Memory B cell (primary cell): ENCODE measurements around the gene MAP2K6.
A peak's percentile ranks its signal among the peaks of the same experiment; 100 is the strongest.

Source experiments
- ATAC-seq: fragments of 150-1000 bp; cut with Tn5 transposase; 2 replicates; pipeline ENCODE4 v1.10.0; 2021; ENCODE audit warnings: low read depth, mild to moderate bottlenecking, moderate library complexity
- DNase-seq, 2 donors: peaks; one replicate each; pipeline ENCODE4 v3.0.0; 2022; ENCODE audit warnings: low spot score in 2 of 2
- H3K27ac Mint-ChIP-seq: one replicate; pipeline ENCODE4 v1.8.0; 2022; ENCODE audit warnings: mild to moderate bottlenecking, moderate library complexity, mixed read lengths
- H3K27me3 Mint-ChIP-seq: one replicate; pipeline ENCODE4 v1.8.0; 2022; ENCODE audit warnings: mixed read lengths
- H3K36me3 Mint-ChIP-seq: one replicate; pipeline ENCODE4 v1.8.0; 2022; ENCODE audit warnings: mild to moderate bottlenecking, mixed read lengths
- H3K4me1 Mint-ChIP-seq: one replicate; pipeline ENCODE4 v1.8.0; 2022; ENCODE audit warnings: mixed read lengths
- H3K4me3 Mint-ChIP-seq: one replicate; pipeline ENCODE4 v1.8.0; 2022; ENCODE audit warnings: mild to moderate bottlenecking, moderate library complexity, mixed read lengths
- H3K9me3 Mint-ChIP-seq: one replicate; pipeline ENCODE4 v1.8.0; 2022; ENCODE audit warnings: mixed read lengths

The MAP2K6 gene

DNA sequence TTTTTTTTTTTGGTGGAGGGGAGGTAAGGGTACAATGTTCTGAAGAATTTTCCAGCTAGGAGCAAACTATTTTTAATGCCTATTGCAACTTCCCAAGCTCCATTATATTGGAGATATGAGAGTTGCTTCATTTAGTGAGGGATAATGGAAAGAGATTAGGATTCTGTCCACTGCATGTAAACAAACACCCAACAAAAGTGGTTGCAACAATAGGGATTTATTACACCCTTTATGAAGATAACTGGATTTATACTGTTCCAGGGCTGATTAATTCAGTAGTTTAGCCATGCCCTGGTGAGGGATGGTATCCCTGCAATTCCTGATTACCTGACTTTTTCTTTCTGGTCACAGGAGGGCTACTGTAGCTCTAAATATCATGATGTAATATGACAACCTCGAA is 40.5 kb downstream of the MAP2K6 start:
- peaks cover 34% of the 10 kb centered on the region for H3K4me1 Mint-ChIP-seq

GRCh38 chr17:69457603-69458002 is 43.1 kb downstream of the MAP2K6 start:
- no peak overlapping the region for H3K27ac Mint-ChIP-seq
- H3K4me1 Mint-ChIP-seq = peaks cover 16% of the 10 kb centered on the region

More for the DNA sequence above, 40.5 kb downstream of the MAP2K6 start:
- Mint-ChIP-seq H3K4me3 (no peak overlapping the region), H3K27me3 (no peaks in the 10 kb centered on the region), H3K27ac (no peak overlapping the region), H3K9me3 (no peaks in the 10 kb centered on the region), H3K36me3 (peaks cover 5% of the 10 kb centered on the region)
- no peak for DNase-seq
- ATAC-seq = no peak

DNA sequence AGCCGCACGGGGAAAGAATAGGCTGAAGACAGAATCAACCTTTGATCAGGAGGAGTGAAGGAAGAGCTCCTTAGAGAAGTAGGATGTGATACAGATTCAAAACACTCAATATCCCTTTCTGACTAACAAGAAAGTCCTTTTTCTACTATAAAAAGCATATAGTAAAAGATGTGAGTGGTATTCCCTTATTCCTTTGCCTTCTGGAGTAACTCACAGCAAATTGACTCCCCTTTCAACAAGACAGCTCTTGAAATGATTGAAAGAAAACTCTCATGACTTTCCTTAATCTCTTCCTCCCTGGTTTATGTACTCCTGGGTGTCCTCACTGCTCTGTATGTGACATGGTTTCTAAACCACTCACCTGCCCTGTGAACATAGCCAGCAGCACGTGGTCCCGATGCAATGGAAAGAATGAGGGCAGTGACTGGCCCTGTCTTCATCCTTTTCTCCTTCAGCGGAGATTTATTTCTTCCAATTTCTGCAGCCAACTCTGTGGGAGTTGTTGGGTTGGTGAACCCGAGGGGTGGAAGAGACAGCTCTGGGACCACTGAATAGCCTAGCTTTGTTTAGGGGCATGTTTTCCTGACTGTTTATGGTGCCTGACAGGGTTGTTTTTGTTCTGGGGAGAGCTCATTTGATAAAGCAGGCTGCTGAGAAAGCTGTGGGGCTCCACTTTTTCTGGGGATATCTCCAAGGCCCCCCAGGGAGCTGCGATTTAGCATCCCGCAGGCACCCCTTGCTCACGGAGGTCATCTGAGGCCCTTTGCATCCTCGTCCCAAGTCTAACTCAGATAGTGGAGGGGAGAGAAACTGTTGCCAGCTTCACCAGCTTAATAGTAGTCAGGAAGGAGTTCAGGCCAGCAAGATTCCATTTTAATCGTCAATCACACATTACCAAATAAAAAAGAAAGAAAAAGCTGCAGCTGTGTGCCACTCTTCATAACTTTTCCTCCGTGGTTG is 46.7 kb downstream of the MAP2K6 start:
- Mint-ChIP-seq H3K4me1 (peaks cover 14% of the 10 kb centered on the region), H3K36me3 (peaks cover 4% of the 10 kb centered on the region), H3K27me3 (no peaks in the 10 kb centered on the region), H3K9me3 (no peaks in the 10 kb centered on the region), H3K27ac (no peak overlapping the region), H3K4me3 (no peak overlapping the region)
- DNase-seq (no peak), ATAC-seq (no peak)

More at GRCh38 chr17:69457603-69458002, 43.1 kb downstream of the MAP2K6 start:
- no peak for DNase-seq
- Mint-ChIP-seq H3K36me3 (peaks cover 5% of the 10 kb centered on the region), H3K9me3 (no peaks in the 10 kb centered on the region), H3K4me3 (no peak overlapping the region), H3K27me3 (no peaks in the 10 kb centered on the region)
- ATAC-seq = no peak

DNA sequence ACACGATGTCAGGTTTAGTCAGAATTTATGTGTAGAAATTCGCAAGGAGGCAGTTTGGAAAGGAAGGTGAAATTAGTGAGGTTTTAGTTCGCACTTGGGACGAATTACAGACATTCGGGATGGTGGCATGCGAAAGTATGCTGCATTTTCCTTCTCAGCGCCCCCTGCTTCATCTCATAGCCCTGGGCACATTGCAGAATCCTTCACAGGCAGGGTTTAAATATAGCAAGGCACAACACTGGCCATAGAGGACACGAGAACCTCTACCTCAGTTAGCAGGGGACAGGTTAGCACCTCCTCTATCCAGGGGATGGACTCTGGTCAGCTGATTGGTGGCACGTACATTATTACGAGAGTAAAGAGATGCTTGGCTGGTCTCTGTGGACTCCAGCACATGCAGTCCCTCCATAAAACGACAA is 47.5 kb downstream of the MAP2K6 start:
- H3K36me3 Mint-ChIP-seq = peaks cover 6% of the 10 kb centered on the region
- no peak for DNase-seq
- H3K27me3 Mint-ChIP-seq = no peaks in the 10 kb centered on the region
- no peak overlapping the region for H3K27ac Mint-ChIP-seq
- H3K4me1 Mint-ChIP-seq = peaks cover 9% of the 10 kb centered on the region
- no peaks in the 10 kb centered on the region for H3K9me3 Mint-ChIP-seq
- no peak for ATAC-seq
- no peak overlapping the region for H3K4me3 Mint-ChIP-seq

DNA sequence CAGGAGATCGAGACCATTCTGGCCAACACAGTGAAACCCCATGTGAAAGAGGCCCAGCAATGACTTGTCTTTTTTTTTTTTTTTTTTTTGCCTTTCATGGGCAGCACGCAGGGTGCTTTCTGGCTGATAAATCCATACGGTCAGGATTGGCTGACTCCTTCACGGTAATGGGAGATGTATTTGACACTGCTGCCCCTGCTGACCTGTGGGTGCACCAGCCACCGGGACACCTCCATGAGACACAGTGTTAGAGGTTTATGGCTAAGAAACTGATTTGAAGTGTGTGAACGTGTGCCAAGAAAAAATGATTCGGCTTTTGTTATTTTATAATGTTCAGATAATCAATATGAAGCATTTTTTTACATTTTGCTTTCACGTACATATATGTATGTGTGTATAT is 48.4 kb downstream of the MAP2K6 start:
- ATAC-seq (no peak), DNase-seq (no peak)
- peaks cover 7% of the 10 kb centered on the region for H3K36me3 Mint-ChIP-seq
- no peaks in the 10 kb centered on the region for H3K9me3 Mint-ChIP-seq
- no peak overlapping the region for H3K27ac Mint-ChIP-seq
- H3K27me3 Mint-ChIP-seq = no peaks in the 10 kb centered on the region
- H3K4me3 Mint-ChIP-seq = no peak overlapping the region
- peaks cover 12% of the 10 kb centered on the region for H3K4me1 Mint-ChIP-seq

- no peaks in the 10 kb centered on the region for H3K9me3 Mint-ChIP-seq
- no peak for DNase-seq
- H3K36me3 Mint-ChIP-seq = peaks cover 19% of the 10 kb centered on the region
- no peaks in the 10 kb centered on the region for H3K27me3 Mint-ChIP-seq
- peaks cover 9% of the 10 kb centered on the region for H3K4me1 Mint-ChIP-seq
- ATAC-seq = no peak
- no peak overlapping the region for H3K27ac Mint-ChIP-seq
- no peak overlapping the region for H3K4me3 Mint-ChIP-seq
Measured at GRCh38 chr17:69466451-69466850, 52.0 kb downstream of the MAP2K6 start.

GRCh38 chr17:69466905-69467667 is 52.6 kb downstream of the MAP2K6 start:
- Mint-ChIP-seq H3K4me1 (peaks cover 9% of the 10 kb centered on the region), H3K27ac (peak overlapping the region; percentile 41), H3K36me3 (peaks cover 19% of the 10 kb centered on the region), H3K4me3 (no peak overlapping the region), H3K27me3 (no peaks in the 10 kb centered on the region), H3K9me3 (no peaks in the 10 kb centered on the region)
- DNase-seq (no peak), ATAC-seq (no peak)

GRCh38 chr17:69468207-69468606 is 53.7 kb downstream of the MAP2K6 start:
- Mint-ChIP-seq H3K27me3 (no peaks in the 10 kb centered on the region), H3K4me3 (no peak overlapping the region), H3K36me3 (peaks cover 21% of the 10 kb centered on the region), H3K27ac (no peak overlapping the region), H3K9me3 (no peaks in the 10 kb centered on the region), H3K4me1 (peaks cover 9% of the 10 kb centered on the region)
- ATAC-seq (no peak), DNase-seq (no peak)

DNA sequence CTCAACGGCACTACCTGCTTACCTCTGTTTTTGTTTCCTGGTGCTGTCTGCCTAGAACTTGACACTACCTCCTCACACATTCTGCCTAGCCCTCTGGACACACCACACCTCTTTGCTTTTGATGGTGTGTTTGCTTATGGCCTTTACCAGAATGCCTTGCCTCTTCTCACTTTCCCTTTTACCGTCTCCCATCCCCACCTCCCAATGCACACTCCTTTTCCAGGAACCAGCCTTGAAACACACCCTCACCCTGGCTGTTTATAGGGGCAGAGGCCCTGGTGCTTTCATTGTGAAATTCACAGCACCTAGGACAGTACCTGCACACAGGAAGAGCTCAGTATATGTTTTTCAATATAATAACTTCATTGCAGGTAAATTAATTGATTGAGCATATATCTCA is 56.2 kb downstream of the MAP2K6 start:
- ATAC-seq = no peak
- H3K9me3 Mint-ChIP-seq = no peaks in the 10 kb centered on the region
- H3K4me3 Mint-ChIP-seq = no peak overlapping the region
- peaks cover 18% of the 10 kb centered on the region for H3K36me3 Mint-ChIP-seq
- peaks cover 9% of the 10 kb centered on the region for H3K4me1 Mint-ChIP-seq
- H3K27ac Mint-ChIP-seq = no peak overlapping the region
- no peak for DNase-seq
- H3K27me3 Mint-ChIP-seq = no peaks in the 10 kb centered on the region

- Mint-ChIP-seq H3K4me3 (no peak overlapping the region), H3K27ac (no peak overlapping the region), H3K4me1 (peaks cover 9% of the 10 kb centered on the region), H3K27me3 (no peaks in the 10 kb centered on the region), H3K36me3 (peaks cover 17% of the 10 kb centered on the region), H3K9me3 (no peaks in the 10 kb centered on the region)
- ATAC-seq (no peak), DNase-seq (no peak)
Measured at GRCh38 chr17:69471406-69471805, 56.9 kb downstream of the MAP2K6 start.

GRCh38 chr17:69473841-69474831 is 59.6 kb downstream of the MAP2K6 start:
- Mint-ChIP-seq H3K9me3 (no peaks in the 10 kb centered on the region), H3K4me3 (no peak overlapping the region), H3K27me3 (no peaks in the 10 kb centered on the region), H3K27ac (no peak overlapping the region), H3K36me3 (peaks cover 11% of the 10 kb centered on the region), H3K4me1 (peaks cover 12% of the 10 kb centered on the region)
- ATAC-seq (no peak), DNase-seq (no peak)

- no peak for ATAC-seq
- Mint-ChIP-seq H3K27me3 (no peaks in the 10 kb centered on the region), H3K4me3 (no peak overlapping the region), H3K4me1 (peaks cover 10% of the 10 kb centered on the region), H3K27ac (no peak overlapping the region), H3K36me3 (peaks cover 10% of the 10 kb centered on the region), H3K9me3 (no peaks in the 10 kb centered on the region)
- no peak for DNase-seq
Measured at GRCh38 chr17:69477204-69477902, 62.9 kb downstream of the MAP2K6 start.

DNA sequence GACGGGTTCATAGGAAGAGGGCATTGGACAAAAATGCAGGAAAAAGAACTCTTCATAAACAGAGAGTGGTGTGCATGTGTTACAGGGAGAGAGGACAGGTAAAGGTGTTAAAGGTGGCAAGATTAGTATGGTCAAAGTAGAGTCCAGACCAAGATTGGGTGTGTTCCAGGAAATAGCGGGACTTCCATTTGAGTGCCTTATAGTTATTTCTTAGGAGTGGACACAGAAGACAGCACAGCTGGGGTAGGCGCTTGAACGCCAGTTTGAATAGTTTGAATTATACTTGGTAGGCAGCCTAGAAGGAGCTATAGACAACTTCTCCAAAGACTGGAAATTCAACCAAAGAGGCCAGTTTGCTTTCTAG is 63.4 kb downstream of the MAP2K6 start:
- Mint-ChIP-seq H3K9me3 (no peaks in the 10 kb centered on the region), H3K4me1 (peaks cover 10% of the 10 kb centered on the region), H3K27ac (no peak overlapping the region), H3K27me3 (no peaks in the 10 kb centered on the region), H3K36me3 (peaks cover 8% of the 10 kb centered on the region), H3K4me3 (no peak overlapping the region)
- no peak for ATAC-seq
- no peak for DNase-seq
